ENCODE measurements around the gene PXMP2. TPM values are rescaled to one million over a fixed set of nuclear protein-coding genes. Genes with fewer than 3 reads are reported as not detected.

The PXMP2 gene
- total and polyA plus RNA-seq, 2 of the 8 experiments (the other 6 are each of a cell fraction or from before 2014, with no cell fraction given), result 13.8 to 15.1 TPM

GRCh38 chr12:132724506-132725241, 37.3 kb downstream of the PXMP2 start:
- no peak overlapping the region for H3K4me2 ChIP-seq (ENCODE audit: insufficient read depth in 1 of 2, low read depth in 2 of 2, low read length in 2 of 2)
- WGBS, 2 experiments (ENCODE audit: extremely low coverage in 1 of 2, insufficient coverage in 1 of 2, insufficient read length in 1 of 2, insufficient replicate concordance in 2 of 2, low coverage in 1 of 2, low lambda C conversion rate in 2 of 2, missing lambda C conversion rate in 1 of 2), result 94% methylated on average over 27 of the region's 30 CpGs; no CpG with 5 or more reads in 1 of the 2 experiments
- H3K23ac ChIP-seq (ENCODE audit: insufficient read length), result no peak overlapping the region
- no peak overlapping the region for H3K56ac ChIP-seq (replicated peaks; ENCODE audit: insufficient read length, low read depth, low read length)
- peaks cover 3 to 21% of the 10 kb centered on the region in 2 experiments for H4K20me1 ChIP-seq (replicated peaks in 1 of 2; ENCODE audit: control insufficient read depth in 1 of 2, insufficient read depth in 2 of 2, low read length in 2 of 2)
- H3K27ac ChIP-seq (ENCODE audit: low read depth, low read length), result no peak overlapping the region
- H3K4me3 ChIP-seq (ENCODE audit: extremely low read depth in 1 of 4, insufficient read depth in 2 of 4, low read depth in 3 of 4, low read length in 4 of 4), result no peak overlapping the region
- no peaks in the 10 kb centered on the region; a peak in 1 of 7 replicates for H3K27me3 ChIP-seq (replicated peaks in 1 of 4; ENCODE audit: control insufficient read depth in 3 of 4, extremely low read depth in 1 of 4, insufficient read depth in 3 of 4, low read length in 3 of 4)
- CTCF ChIA-PET (ENCODE audit: partially characterized antibody), result no interaction called here
- H3K4ac ChIP-seq (replicated peaks; ENCODE audit: insufficient read length, low read depth, low read length), result no peak overlapping the region
- FAIRE-seq (no peak), DNase-seq (ENCODE audit: low read depth in 1 of 2, low spot score in 2 of 2) (no peak)
- H2BK12ac ChIP-seq (ENCODE audit: low read depth, low read length), result no peak overlapping the region
- no peak overlapping the region for H2BK20ac ChIP-seq (ENCODE audit: low read length)
- no peaks in the 10 kb centered on the region; a peak in 1 of 4 replicates for H3K79me2 ChIP-seq (ENCODE audit: control insufficient read depth in 1 of 2, insufficient read depth in 2 of 2, low read length in 2 of 2)
- no peak overlapping the region for H3K18ac ChIP-seq (ENCODE audit: extremely low read depth, low read length)
- POLR2A ChIA-PET (ENCODE audit: partially characterized antibody), result interaction anchor here (0.7 to 5.7 kb wide), 3 partner anchors 14 to 54 kb away, joined by 3 to 21 read pairs (median 5); partner anchors contain the start of gene PGAM5
- no peak overlapping the region for H2AFZ ChIP-seq (ENCODE audit: low read length)
- H2BK120ac ChIP-seq (replicated peaks; ENCODE audit: low read depth, low read length), result no peak overlapping the region
- H3K36me3 ChIP-seq (ENCODE audit: control insufficient read depth in 2 of 4, insufficient read depth in 4 of 4, low read length in 3 of 4), result peaks cover 28 to 79% (median 49%) of the 10 kb centered on the region in 4 experiments
- H3K79me1 ChIP-seq (ENCODE audit: low read depth, low read length), result no peaks in the 10 kb centered on the region
- H3K14ac ChIP-seq (ENCODE audit: insufficient read length), result no peak overlapping the region
- H3K23me2 ChIP-seq (ENCODE audit: low read depth, low read length), result no peaks in the 10 kb centered on the region
- H4K5ac ChIP-seq (ENCODE audit: insufficient read length, low read depth, low read length), result no peak overlapping the region
- TF ChIP-seq SP4 (IDR thresholded peaks at IDR 0.05; ENCODE audit: low read length), result no peak
- TF ChIP-seq KDM5A (IDR thresholded peaks at IDR 0.05; ENCODE audit: low read length), result no peak
- no peak for TF ChIP-seq RBBP5 (IDR thresholded peaks at IDR 0.05; ENCODE audit: borderline replicate concordance, low read depth, low read length)
- TF ChIP-seq SIX5 (IDR thresholded peaks at IDR 0.05; ENCODE audit: low read depth, low read length), result no peak
- TF ChIP-seq CTCF (IDR thresholded peaks at IDR 0.05; ENCODE audit: control extremely low read depth in 1 of 3, insufficient read depth in 1 of 3, low read depth in 1 of 3, low read length in 3 of 3), result peak in 1 of 3 experiments; percentile 2; a peak in 1 of 4 replicates
- TF ChIP-seq SUZ12 (IDR thresholded peaks at IDR 0.05; ENCODE audit: low read length), result no peak
- H2BK15ac ChIP-seq (ENCODE audit: low read length), result no peak overlapping the region
- no peak overlapping the region for H4K91ac ChIP-seq (replicated peaks; ENCODE audit: insufficient read length, low read length)
- no peak overlapping the region for H2AK5ac ChIP-seq (ENCODE audit: low read depth, low read length)
- no peak overlapping the region for H2BK5ac ChIP-seq (ENCODE audit: low read depth, low read length)
- H3K9ac ChIP-seq (replicated peaks in 1 of 4; ENCODE audit: extremely low read depth in 1 of 4, low read depth in 3 of 4, low read length in 3 of 4), result no peak overlapping the region
- peaks cover 0 to 2% of the 10 kb centered on the region in 2 experiments; a peak in 1 of 4 replicates for H3K9me3 ChIP-seq (ENCODE audit: insufficient read depth in 2 of 2, low read depth in 1 of 2, low read length in 1 of 2)
- 0 out of 2 replicates have a peak overlapping the region, but pooled peaks have one; percentile 41 for H4K8ac ChIP-seq (ENCODE audit: extremely low read depth, insufficient read depth, low read length)
- no peaks in the 10 kb centered on the region for H3K4me1 ChIP-seq (replicated peaks in 1 of 4; ENCODE audit: control insufficient read depth in 3 of 4, insufficient read depth in 4 of 4, low read length in 3 of 4)
